ENCODE results near the gene MYO1B.

The MYO1B gene

DNA sequence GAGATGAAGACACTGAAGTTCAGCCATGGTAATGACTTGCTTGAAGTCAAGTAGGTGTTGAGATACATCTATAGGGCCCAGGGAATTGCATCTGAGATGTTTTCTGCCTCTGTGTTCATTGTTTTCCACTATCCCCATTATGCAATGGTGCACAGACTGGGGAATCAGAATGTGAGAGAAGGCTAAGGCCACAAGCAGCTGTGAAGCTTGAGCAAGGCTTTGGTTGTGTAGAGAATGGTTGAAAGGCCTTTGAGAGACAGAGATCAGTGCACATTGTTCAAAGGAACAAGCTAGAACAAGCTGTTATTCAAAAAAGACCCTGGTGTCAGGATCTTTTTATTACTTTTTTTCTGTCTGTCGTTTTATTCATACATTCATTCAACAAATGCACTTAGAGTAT lies 82.3 kb downstream of the MYO1B start:
- DNase-seq, result no peak

DNA sequence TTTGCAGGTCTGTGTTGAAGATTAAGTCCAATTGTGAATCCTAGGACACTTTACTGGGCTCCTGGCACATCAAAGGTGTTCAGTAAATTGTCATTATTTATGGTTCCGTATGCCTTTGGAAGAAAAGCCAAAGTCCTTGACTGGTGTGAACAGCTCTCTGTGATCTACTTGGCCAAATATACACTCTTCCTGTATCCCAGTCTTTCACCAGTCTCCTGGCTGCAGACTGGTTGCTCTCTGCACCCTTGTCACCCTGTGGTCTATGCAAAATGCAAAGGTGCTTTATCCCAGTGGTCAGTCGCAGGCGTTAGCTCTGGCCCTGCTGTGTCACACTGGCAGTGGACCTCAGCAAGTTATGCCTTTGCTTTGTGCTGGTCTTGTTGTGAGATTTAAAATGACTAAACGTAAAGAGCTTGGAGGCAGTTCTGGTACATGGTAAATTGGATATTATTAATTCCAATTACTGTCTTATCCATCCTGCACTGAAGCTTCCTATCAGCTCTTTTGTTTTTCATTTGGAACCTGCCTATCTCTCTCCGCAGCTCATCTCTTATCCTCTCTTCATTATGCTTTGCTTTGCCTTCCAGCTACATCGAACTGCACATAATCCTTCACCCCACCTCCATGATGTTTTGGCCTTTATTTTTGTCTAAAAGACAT lies 83.1 kb downstream of the MYO1B start:
- no peak for DNase-seq

DNA sequence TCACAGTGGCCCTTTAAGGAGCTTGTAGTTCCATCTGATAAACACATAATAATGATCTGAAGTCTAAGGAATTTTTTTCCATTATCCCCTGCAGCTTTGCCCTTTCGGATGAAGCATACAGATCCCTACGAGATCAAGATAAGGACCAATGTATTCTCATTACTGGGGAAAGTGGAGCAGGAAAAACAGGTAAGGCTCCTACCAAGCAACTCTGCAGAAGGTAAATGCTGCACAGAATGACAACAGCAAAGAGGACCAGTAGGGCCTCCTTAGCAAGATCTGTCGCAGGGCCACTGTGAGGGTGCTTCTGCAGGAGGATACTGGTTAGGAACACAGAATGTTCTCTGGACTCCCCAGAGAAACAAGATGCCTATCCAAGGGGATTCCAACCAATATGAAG lies 84.6 kb downstream of the MYO1B start:
- DNase-seq, result no peak

DNA sequence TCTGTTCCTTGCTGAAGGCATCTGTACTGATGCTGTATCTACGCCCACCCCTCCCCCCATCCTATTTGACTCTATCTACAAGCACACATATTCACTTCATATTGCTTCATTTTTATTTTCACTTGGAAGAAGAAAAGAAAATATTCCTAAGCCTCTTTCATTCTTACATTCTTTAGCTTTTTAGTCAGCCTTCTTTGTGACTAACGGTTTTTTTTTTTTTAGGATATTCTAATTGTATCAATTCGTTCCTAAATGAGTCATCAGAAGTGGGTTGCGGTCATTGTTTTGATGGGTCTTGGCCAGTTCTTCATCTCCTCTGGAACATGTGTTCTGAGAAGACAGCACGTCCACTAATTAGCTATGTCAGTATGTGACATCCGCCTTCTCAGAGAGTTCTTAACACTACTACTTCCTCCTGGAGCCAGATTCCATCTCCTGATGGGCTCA lies 88.7 kb downstream of the MYO1B start:
- no peak for DNase-seq

DNA sequence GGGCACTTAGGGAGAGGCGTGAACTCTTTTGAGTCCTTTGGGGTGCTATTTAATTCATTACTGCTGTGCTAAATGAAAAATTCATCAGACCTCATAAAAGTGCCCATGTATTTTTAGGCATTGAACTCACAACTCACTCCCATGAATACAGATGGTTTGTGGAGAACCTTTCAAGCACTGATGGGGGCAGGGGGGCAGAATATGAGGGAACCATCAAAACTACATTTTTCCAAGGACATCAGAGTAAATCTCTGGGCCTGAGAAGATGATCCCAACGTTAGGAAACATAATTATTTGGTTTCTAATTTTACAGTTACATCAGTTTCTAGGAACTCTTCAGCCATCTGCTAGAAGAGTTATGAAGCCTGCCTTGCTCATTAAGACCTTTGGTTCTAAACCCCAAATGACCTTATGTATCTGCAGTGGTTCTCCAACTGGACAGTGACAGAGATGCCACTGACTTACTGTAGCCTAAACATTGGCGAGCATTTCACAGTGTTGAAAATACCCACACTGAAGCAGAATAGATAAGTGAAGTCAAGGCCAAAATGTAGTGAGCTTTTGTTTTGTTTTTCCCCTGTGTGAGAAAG lies 90.8 kb downstream of the MYO1B start:
- DNase-seq, result no peak

DNA sequence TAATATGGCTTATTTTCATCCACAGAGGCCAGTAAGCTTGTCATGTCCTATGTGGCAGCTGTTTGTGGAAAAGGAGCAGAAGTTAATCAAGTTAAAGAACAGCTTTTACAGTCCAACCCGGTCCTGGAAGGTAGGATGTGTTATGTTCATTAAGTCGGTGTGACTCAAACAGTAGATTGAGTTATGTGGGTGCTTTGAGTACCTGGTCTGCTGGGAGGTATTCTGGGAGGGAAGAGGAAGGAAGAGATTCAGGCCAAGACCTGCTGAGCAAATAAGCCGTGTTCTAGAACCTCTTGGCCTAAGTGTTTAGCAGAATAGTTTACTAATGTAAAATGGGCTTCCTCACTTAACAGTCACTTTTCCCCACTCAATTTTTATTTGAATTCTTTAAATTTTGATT lies 96.2 kb downstream of the MYO1B start:
- DNase-seq, result no peak

DNA sequence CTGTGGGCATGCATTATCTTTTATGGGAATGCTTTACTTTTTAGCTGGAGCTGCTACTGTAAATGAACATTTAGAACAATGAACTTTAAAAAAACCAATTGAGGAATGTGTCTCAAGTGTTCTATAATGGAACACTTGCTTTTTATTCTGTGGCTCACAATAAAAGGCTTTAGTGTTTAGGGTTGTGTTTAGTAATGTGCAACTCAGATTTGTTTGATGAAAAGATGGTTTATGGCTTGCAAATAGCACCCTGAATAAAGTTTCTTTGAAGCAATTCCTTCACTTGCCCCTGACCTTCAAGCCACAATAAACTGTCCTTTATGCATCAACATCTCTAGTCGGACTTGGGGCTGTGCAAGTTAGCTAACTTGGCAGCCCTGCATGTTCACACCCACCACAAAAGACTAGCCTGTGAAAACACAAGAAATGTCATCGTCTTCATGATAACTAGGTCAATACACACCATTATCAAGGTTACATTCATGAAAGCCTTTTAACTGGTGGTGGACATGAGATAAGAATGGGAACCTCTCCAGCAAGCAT lies 98.7 kb downstream of the MYO1B start:
- DNase-seq, result no peak

DNA sequence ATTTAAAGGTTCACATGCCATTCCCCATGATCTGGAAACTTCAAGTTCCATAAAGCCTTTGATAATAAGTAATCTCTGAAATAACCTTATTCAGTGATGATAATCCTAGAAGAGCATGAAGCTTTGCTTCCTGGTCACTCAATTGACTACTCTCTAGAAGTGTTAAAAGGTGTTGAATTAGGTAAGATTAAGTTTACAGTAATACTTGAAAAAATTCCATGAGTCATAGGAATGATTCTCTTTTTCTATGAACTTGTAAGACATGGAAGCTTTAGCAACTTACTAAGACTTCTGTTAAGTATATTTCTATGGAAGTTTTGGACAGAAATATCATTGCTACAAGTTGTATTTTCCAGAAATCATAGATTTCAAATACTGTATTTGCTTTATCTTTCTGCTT lies 100.6 kb downstream of the MYO1B start:
- DNase-seq, result no peak

DNA sequence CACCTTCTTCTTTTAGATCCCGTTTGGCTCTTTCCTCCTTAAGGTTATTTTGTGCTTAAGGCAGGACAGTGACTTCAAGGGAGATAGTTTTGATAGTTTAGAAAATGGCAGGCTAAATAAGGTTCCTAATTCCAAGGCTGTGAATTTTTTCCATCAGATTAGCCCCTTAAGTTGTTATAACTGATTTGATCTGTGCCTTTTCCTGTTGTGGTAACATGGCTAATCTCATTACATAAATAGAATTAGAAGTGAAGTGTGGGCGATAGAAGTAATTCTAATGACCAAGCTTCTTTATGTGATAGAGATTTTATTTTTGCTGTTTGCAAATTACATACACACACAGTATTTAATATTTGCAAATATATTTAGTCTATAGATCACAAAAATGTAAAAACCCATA lies 102.0 kb downstream of the MYO1B start:
- no peak for DNase-seq

DNA sequence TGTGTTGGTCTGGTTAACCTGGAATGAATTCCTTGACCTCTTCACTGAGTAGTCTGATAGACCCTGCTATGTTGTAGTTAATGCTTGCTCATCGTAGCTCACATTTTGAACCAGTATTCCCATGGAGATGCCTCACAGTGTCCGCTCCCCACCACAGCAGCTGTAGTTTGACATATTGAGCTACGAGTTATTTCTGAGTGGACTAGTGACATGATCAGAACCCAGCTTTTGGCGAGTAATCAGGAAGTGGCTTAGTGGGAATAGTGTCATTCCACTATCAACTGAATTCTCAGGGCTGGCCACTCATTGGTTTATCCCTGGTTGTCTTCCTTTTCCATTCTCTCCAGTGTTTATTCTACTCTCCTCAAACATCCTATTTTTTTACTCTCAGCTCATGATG lies 102.7 kb downstream of the MYO1B start:
- DNase-seq, result no peak

DNA sequence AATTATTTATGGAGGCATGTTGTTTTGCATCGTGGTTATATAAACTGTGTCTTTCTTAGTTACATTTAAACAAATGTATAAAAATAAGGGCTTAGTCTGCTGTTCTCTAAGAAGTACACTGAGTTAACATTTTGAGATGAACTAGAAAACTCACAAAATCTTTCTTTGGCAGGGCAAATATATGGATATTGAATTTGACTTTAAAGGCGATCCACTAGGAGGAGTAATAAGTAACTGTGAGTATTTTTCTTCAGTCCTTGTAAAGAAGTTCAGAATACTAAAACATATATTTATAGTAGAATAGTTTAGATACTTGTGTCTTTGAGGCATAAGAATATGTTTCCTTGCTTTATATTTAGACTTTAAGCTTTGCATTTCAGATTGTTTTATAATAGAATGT lies 104.8 kb downstream of the MYO1B start:
- no peak for DNase-seq

DNA sequence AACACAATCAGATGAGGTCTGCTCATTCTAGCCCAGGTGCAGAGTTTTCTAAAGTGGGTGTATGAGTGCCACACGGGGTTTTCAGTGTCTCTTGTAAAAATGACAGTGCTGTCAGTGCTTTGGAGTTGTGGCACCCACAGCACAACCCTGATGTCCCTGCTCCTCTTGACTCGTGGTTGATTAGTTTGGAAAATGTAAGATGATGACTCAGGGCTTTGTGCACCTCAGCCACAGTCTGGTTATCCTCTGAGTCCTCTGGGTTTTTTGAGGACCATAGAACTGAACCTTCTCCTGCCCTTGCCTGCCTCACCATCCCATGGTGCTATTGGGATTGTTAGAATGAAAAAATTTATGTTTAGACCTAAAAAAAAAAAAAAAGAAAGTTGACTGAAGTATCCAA lies 105.6 kb downstream of the MYO1B start:
- no peak for DNase-seq

DNA sequence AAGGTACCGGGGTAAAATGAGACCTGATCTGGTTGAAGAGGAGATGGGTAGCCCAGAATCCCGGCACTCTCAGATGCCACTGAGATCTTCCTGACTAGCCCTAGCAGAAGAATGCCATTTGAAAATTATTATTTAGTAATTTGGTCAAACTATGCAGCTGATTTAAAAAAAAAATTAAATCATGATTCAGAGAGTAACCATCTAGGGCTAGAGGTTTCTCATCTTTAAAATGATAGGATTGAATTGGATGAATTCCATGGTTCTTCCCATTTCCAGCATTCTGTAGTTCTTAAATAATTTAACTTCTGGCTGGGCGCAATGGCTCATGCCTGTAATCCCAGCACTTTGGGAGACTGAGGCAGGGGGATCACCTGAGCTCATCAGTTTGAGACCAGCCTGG lies 106.1 kb downstream of the MYO1B start:
- DNase-seq, result no peak

DNA sequence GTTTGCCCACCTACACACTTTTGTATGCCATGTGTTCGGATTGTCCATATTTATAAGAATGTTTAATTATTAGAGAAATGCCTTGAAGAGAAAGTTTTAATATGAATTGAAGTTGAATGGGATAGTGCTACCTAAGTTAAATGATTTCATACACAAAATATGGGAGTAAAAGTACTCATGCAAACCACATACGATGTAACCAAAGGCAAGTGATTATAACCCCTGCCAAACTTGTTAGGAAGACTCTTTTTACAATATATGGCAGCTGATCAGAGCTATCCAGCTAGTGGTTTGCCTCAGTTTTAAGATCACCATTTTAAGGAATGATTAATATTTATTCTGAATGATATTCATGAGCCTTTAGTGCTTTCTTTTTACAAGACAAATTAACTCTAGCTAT lies 106.7 kb downstream of the MYO1B start:
- DNase-seq, result no peak

DNA sequence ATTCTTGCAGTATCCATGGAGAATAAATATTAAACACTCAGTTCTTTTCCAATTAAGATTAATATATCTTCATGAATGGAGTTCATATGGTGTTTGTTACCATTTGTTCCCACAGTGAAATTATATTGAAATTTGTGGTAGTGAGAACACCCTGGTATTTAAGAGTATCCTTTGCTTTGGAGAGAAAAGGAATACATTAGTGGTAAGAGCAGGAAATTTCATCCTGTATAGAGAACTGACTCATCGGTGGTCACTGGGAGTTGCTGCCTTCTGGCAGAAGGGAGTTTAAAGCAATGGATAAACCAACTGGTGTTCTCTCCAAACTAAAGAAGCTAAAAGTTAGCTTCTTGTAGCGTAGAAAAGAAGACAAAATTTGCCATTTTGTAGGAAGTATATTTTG lies 107.3 kb downstream of the MYO1B start:
- DNase-seq, result no peak

DNA sequence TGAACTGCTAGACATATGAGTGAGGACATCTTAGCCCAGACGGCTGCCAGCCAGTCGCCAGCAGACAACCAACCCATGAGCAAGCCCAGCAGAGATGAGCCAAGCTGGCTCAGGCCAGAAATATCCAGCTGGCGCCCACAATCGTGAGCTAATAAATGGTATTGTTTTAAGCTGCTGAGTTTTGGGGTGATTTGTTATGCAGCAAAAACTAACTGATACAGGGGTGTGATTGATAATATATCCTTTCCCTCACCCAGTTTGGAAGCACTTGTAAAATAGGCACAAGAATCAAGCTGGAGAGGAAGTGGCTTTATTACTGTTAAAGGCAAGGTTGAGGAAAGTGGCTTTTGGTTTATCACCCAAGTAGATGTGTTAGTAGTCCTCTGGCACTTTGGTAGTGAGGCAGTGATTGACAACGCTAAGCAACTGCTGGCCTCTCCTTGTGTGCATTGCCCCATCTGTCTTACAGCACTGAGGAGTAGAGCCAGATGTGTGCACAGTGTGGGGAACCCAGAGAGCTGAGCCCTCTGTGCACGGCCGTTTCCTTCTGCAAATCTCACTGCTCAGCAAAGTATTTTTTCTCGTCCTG lies 110.1 kb downstream of the MYO1B start:
- DNase-seq, result no peak

DNA sequence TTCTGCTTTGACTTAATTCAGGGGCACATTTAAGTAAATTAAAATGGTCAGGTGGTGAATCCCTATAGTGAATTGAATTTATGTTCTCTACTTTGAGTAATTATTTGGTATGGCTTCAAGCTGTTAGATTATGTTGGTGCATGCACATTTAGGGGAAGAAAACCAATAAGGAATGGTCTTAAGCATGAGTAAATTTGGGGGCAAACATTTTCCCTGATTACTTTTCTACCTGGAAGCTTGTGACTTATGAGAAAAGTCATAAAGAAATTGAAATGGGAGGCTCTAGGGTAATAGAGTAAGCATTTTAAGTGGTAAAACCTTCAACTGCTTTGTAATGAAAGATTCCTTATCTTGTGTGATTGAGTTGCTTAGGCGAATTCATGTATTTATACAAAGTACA lies 112.5 kb downstream of the MYO1B start:
- DNase-seq, result no peak

DNA sequence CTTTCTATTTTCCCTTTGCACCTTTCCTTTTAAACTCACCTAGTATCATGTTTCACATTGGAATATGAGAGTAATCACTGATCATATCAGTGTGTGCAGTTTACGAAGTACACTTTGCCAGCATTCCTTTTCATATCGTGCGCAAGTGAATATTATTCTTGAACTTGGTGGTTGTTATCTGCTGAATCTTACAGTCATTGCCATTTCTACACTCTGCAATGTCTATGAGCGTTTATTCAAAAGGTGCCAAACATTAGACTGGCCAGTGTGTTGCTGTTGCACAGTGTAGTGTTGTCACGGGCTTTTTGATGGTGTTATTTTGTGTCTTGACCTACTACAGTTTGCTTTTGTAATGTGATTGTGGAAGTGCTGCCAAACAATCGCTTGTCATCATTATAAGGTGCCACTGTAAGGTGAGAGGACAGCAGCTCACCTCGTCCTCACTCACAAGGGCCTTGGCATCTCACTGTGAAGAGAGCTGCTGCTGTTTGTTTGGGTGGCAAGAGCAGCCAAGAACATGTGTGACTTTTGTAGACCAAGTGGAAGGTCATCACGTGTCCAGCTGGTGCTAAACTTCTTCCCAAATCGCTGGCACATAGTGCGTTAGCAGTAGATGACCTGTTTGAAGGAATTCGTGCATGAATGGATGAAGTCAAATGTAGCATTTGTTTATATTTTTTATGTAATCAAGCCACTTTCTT lies 113.3 kb downstream of the MYO1B start:
- DNase-seq, result no peak

DNA sequence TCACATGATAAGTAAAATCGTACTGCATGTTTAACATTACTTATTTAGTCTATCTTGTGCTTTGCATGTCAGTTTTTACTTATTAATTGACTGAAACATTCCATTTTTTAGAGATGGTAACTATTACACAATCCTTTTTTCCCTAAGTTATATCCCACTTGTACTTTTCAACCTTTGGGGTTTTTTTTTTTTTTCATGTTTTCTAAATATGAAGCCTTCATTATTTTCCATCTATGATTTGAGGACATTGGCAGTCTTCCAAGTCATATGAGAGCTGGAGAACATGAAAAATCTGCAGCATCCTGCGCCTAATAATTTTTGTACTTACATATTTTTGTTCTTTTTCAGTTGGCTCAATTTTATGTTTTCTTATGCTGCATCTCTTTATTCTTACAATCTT lies 113.9 kb downstream of the MYO1B start:
- DNase-seq, result no peak

DNA sequence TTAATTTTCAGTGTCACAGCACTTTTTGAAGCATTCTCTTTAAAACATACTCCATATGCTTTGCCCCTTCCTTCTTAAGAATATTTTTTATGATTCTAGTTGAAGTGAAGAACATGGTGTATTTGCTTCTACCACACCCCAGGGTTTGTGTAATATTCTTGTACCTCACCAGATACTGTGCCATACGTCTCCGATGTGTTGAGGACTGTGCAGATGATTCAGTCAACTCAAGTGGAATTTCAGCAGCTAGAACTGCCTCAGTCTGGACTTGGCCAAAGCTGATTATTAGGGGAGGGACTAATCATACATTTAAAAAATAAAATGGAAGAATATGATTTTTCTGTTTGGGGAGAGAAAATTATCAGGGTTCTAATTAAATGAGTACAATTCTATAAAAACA lies 115.7 kb downstream of the MYO1B start:
- no peak for DNase-seq

DNA sequence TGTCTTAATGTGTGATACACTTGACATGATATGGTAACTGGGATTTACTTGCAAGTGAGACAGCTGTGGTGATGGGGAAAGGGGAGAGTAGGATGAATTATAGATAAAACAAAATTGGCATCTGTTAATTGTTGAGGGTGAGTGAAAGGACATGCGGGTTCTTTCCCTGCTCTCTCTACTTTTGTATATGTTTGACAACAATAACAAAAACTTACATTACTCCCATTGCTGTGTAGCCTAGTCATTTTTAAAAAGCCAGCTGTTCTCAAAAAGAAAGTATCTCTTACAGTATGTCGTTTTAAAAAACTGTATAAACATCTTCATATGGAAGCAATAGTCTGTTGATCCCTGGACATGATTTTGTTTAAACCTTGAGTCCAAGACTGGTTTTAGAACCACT lies 117.6 kb downstream of the MYO1B start:
- no peak for DNase-seq

DNA sequence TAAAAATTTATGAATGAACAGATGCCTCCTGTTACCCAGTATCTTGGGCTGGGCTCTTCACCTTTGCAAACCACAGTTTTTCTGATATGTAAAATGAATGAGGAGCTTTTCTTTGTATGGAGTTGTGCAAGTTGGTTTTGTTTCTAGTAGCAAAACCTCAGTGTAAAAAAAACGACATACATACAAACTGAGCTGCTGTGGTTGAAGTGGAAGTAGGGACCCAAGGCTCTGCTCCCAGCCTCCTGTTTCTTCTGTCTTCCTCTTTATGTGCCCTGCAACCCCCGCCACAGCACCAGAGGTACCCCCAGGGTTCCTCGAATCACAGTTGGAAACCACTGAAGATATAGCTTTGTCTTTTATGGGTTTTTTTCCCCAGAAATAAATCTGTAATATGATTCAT lies 118.1 kb downstream of the MYO1B start:
- DNase-seq, result no peak

DNA sequence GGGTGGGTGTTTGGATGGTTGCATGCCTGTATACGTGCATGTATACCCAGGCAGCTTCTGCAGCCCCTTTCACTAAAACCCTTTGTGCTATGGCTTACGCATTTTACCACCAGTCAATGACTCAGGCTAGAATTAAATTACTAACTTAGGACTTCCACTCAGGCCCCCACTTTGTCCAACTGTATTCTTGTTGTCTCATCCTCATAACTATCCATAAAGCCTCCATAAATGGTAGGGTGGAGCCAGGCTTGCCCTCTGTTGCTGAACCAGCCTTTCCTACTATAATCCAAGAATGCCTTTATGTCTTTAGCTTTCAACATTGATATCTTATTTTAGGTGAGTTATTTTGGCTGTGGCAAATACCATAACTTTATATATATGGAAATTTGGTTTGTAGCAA lies 119.9 kb downstream of the MYO1B start:
- DNase-seq, result no peak

DNA sequence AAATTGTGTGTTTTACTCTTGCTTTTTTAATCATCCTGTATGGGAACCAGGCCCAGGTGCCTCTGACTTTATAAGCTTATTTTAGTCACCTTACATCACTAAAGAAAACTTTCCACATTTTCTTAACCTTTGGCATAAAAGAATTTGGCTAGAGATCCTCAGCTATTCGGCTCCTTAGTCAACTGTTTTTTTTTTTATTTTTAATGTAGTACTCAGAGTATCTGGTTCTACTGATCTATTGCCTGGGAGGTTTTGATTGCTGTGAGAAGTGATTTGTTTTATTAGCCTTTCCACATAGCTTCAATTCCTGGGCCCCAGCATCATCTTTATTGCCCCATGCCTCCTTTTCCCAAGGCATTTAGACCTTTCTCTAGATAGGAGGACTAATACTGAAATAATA lies 121.0 kb downstream of the MYO1B start:
- DNase-seq, result no peak

Measured in NCI-H2227 treated with DMSO at 0.1 percent for 48 hours (cell line).